Measurements from ENCODE around the gene NAV3. TPM values are rescaled to one million over a fixed set of nuclear protein-coding genes. Genes with fewer than 3 reads are reported as not detected.

Gene NAV3
- total and polyA plus RNA-seq, 2 experiments from 2014 or later: 4.0 to 12.0 TPM

- Mint-ChIP-seq H3K4me1 (no peaks in the 10 kb centered on the region; the same call in 2 of the 3 replicates), H3K27ac (no peak overlapping the region), H3K9me3 (no peaks in the 10 kb centered on the region), H3K36me3 (ENCODE audit: low read depth) (no peaks in the 10 kb centered on the region), H3K4me3 (no peak overlapping the region), H3K27me3 (ENCODE audit: insufficient read depth, low read depth, poor library complexity) (no peaks in the 10 kb centered on the region)
- H3K27ac ChIP-seq (ENCODE audit: low read depth): no peak overlapping the region
- H3K4me1 ChIP-seq (ENCODE audit: insufficient read depth): no peaks in the 10 kb centered on the region
- ATAC-seq: no peak
- H3K27me3 ChIP-seq (ENCODE audit: insufficient read depth): no peaks in the 10 kb centered on the region
- H3K9me2 ChIP-seq (ENCODE audit: insufficient read depth): no peaks in the 10 kb centered on the region
- no peak overlapping the region for H3K4me3 ChIP-seq
- no peak for DNase-seq (ENCODE audit: low spot score)
- H4K20me1 ChIP-seq (replicated peaks; ENCODE audit: insufficient read depth): no peaks in the 10 kb centered on the region
- TF ChIP-seq CREB1 (CRISPR knock-in tag; IDR thresholded peaks at IDR 0.05; ENCODE audit: low read depth) (no peak), EZH2phosphoT487 (IDR thresholded peaks at IDR 0.05; ENCODE audit: unreplicated experiment) (no peak), STAT1 (IDR thresholded peaks at IDR 0.05; ENCODE audit: unreplicated experiment) (no peak), CTCF (conservative IDR thresholded peaks at IDR 0.05; ENCODE audit: low read depth in 2 of 2) (no peak), EZH2 (IDR thresholded peaks at IDR 0.05; ENCODE audit: low read depth, unreplicated experiment) (no peak), ZNF114 (CRISPR knock-in tag; IDR thresholded peaks at IDR 0.05) (no peak), ZNF331 (CRISPR knock-in tag; IDR thresholded peaks at IDR 0.05; ENCODE audit: low read depth) (no peak), ZNF462 (CRISPR knock-in tag; IDR thresholded peaks at IDR 0.05) (no peak), POLR2AphosphoS5 (IDR thresholded peaks at IDR 0.05; ENCODE audit: low read depth) (no peak), JUNB (IDR thresholded peaks at IDR 0.05; ENCODE audit: unreplicated experiment) (no peak), REST (IDR thresholded peaks at IDR 0.05; ENCODE audit: unreplicated experiment) (no peak), ETS1 (IDR thresholded peaks at IDR 0.05) (no peak), NANOG (IDR thresholded peaks at IDR 0.05; ENCODE audit: borderline replicate concordance) (no peak)
- no peaks in the 10 kb centered on the region for H3K79me2 ChIP-seq (replicated peaks; ENCODE audit: insufficient read depth)
- H3F3A ChIP-seq (replicated peaks; ENCODE audit: low read depth): no peaks in the 10 kb centered on the region
- H3K4me2 ChIP-seq: no peak overlapping the region
- H3K36me3 ChIP-seq (ENCODE audit: insufficient read depth): no peaks in the 10 kb centered on the region
- no peak overlapping the region for H2AFZ ChIP-seq
These were observed 19.4 kb downstream of the NAV3 start for GRCh38 chr12:77850129-77850528.
